Ascending aorta (tissue), 2 donors: ENCODE data around the gene THNSL1. TPM values are rescaled to one million over a fixed set of nuclear protein-coding genes. Genes with fewer than 3 reads are reported as not detected.

Experiments
- DNase-seq, 2 donors: peaks; one replicate each; pipeline ENCODE4 v3.0.0-alpha.2; 2019; ENCODE audit warnings: low spot score in 2 of 2
- H3K27ac ChIP-seq, 2 donors: fragments of 200-600 bp; sonication (generic); one replicate each; pipeline ENCODE4 v1.5.1; 2016 to 2017; ENCODE audit warnings: mild to moderate bottlenecking in 1 of 2
- H3K27me3 ChIP-seq: fragments of 200-600 bp; sonication (generic); one replicate; pipeline ENCODE4 v1.5.1; 2017
- H3K36me3 ChIP-seq, 2 donors: fragments of 200-600 bp; sonication (generic); one replicate each; pipeline ENCODE4 v1.5.1; 2016
- H3K4me1 ChIP-seq, 2 donors: fragments of 200-600 bp; sonication (generic); one replicate each; pipeline ENCODE4 v1.5.1; 2016 to 2017; ENCODE audit warnings: mild to moderate bottlenecking in 1 of 2
- H3K4me3 ChIP-seq, 2 donors: fragments of 200-600 bp; sonication (generic); one replicate each; pipeline ENCODE4 v1.5.1; 2016 to 2017; ENCODE audit warnings: mild to moderate bottlenecking in 1 of 2
- H3K9me3 ChIP-seq, 2 donors: fragments of 200-600 bp; sonication (generic); one replicate each; pipeline ENCODE4 v1.5.1; 2016
- CTCF ChIP-seq, 3 experiments: fragments of 200-600 bp in 2 of 3; fragments of 450-650 bp in 1 of 3; sonication (generic) in 2 of 3; IDR thresholded peaks; one replicate each; pipeline ENCODE4 v1.5.1; 2016 to 2019; ENCODE audit warnings: antibody characterized with exemption in 3 of 3, mild to moderate bottlenecking in 1 of 3, moderate library complexity in 1 of 3
- intact Hi-C: fragments of 100-400 bp; cut with DNase I; formaldehyde crosslinking; loops from one replicate; pipeline ENCODE4 v1.15.1; 2023
- total RNA-seq: library from RNA; depleted of rRNA; stranded (reverse); fragments of >200 nt; gene quantifications from one replicate; pipeline ENCODE4 v1.1.0, GENCODE V29; 2016

Gene THNSL1
- total RNA-seq, 1 donor from 2014 or later = 0.64 TPM

GRCh38 chr10:24982319-24983112, 33.9 kb upstream of the THNSL1 start:
- intact Hi-C loops = loop anchor here (10.0 kb wide), 1 partner anchor 258 kb away; the partner anchor contains the start of gene ARHGAP21
- no peak overlapping the region for H3K27ac ChIP-seq

GRCh38 chr10:24983130-24983529, 33.3 kb upstream of the THNSL1 start:
- Histone ChIP-seq H3K4me1 (no peaks in the 10 kb centered on the region), H3K36me3 (no peaks in the 10 kb centered on the region), H3K9me3 (no peaks in the 10 kb centered on the region), H3K4me3 (no peak overlapping the region), H3K27me3 (no peaks in the 10 kb centered on the region), H3K27ac (no peak overlapping the region)
- intact Hi-C loops = loop anchor here (10.0 kb wide), 1 partner anchor 258 kb away; the partner anchor contains the start of gene ARHGAP21
- TF ChIP-seq CTCF (IDR thresholded peaks at IDR 0.05) = no peak
- no peak for DNase-seq

More at GRCh38 chr10:24982319-24983112, 33.9 kb upstream of the THNSL1 start:
- H3K4me1 ChIP-seq = no peaks in the 10 kb centered on the region
- H3K36me3 ChIP-seq = no peaks in the 10 kb centered on the region
- no peak overlapping the region for H3K4me3 ChIP-seq
- no peaks in the 10 kb centered on the region for H3K27me3 ChIP-seq
- H3K9me3 ChIP-seq = no peaks in the 10 kb centered on the region
- DNase-seq = no peak
- no peak for TF ChIP-seq CTCF (IDR thresholded peaks at IDR 0.05)

GRCh38 chr10:24983946-24984345, 32.5 kb upstream of the THNSL1 start:
- no peaks in the 10 kb centered on the region for H3K9me3 ChIP-seq
- no peaks in the 10 kb centered on the region for H3K4me1 ChIP-seq
- H3K27me3 ChIP-seq = no peaks in the 10 kb centered on the region
- TF ChIP-seq CTCF (IDR thresholded peaks at IDR 0.05) = no peak
- H3K36me3 ChIP-seq = no peaks in the 10 kb centered on the region
- no peak overlapping the region for H3K27ac ChIP-seq
- intact Hi-C loops = loop anchor here (10.0 kb wide), 1 partner anchor 259 kb away; the partner anchor contains the start of gene ARHGAP21
- no peak for DNase-seq
- no peak overlapping the region for H3K4me3 ChIP-seq

- Histone ChIP-seq H3K27me3 (no peaks in the 10 kb centered on the region), H3K36me3 (no peaks in the 10 kb centered on the region), H3K27ac (no peak overlapping the region), H3K9me3 (no peaks in the 10 kb centered on the region), H3K4me1 (no peaks in the 10 kb centered on the region), H3K4me3 (no peak overlapping the region)
- no peak for TF ChIP-seq CTCF (IDR thresholded peaks at IDR 0.05)
- DNase-seq = no peak
- intact Hi-C loops = loop anchor here (10.0 kb wide), 1 partner anchor 260 kb away; the partner anchor contains the start of gene ARHGAP21
Measured at GRCh38 chr10:24984906-24985305, 31.5 kb upstream of the THNSL1 start.

GRCh38 chr10:24988831-24989640, 27.4 kb upstream of the THNSL1 start:
- no peaks in the 10 kb centered on the region for H3K27me3 ChIP-seq
- no peak for TF ChIP-seq CTCF (IDR thresholded peaks at IDR 0.05)
- H3K4me3 ChIP-seq = no peak overlapping the region
- intact Hi-C loops = loop anchor here (10.0 kb wide), 1 partner anchor 264 kb away; the partner anchor contains the start of gene ARHGAP21
- no peak overlapping the region for H3K27ac ChIP-seq
- H3K36me3 ChIP-seq = no peaks in the 10 kb centered on the region
- no peaks in the 10 kb centered on the region for H3K9me3 ChIP-seq
- no peak for DNase-seq
- H3K4me1 ChIP-seq = no peaks in the 10 kb centered on the region
